NCI-H82 (cell line): Measurements from ENCODE around the gene CNMD.
A peak's percentile ranks its signal among the peaks of the same experiment; 100 is the strongest.
"Not testable (repeated sequence)": the region's sequence is repeated elsewhere in the genome, so short reads cannot be mapped to it uniquely, and the experiment has no call there.

ENCODE experiments used
- DNase-seq: peaks from one replicate; lab custom pipeline; 2025; lab: John Stamatoyannopoulos, UW

CNMD gene

DNA sequence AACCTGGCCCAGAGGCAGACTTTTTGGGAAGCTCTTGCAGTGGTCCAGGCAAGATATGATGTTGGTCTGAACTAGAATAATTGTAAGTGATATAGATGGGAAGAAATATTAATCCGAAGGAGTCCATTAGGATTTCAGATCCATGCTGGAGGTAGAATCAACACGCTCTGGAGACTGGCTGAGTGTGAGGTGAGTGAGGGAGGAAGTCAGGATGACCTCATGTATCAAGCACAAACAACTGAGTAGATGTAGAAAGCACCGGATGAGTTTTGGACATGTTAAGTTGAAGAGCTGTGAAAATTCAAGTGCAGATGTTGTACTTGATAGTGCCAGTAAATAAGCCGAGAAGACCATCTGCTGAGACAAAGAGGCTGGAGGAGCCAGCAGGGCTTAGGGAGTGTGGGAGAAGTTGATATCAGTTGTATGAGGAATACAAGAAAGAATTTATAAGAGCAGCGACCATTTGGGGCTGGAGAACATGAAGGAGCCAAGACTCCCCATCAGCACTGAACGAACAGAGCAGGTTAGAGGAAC, 5.3 kb upstream of the CNMD start:
- DNase-seq: peak; percentile 95

DNA sequence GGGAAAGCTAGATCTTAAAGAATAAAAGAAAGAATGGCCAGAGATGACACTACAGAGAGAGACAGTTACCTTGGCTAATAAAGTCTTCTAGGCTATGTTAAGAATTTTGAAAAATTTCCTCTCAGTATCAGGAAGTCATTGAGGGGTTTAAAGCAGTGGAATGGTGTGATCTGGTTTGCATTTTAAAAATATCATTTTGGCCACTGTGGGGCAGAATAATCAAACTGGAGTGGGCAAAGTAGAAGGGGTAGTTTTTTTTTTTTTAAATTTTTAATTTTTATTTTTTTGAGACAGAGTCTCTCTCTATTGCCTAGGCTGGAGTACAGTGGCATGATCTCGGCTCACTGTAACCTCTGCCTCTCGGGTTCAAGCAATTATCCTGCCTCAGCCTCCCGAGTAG, 4.4 kb upstream of the CNMD start:
- no peak for DNase-seq

DNA sequence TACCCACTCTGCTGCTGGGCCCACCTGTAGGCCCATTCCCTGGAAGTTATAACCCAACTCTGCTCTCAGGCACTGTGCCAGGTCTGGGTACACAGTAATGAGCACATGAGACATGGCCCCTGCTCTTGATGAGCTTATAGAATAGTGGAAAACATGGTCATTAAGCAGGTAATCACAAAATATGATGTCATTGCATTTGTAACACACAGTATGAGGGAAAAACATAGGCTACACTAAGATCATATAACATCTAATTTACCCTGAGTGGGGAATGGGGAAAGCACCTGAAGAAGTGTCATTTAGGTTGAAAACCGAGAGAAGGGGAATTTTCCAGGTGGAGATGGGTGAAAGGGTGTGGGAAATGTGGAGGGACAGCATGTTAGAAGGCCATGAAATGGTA, 3.9 kb upstream of the CNMD start:
- no peak for DNase-seq

DNA sequence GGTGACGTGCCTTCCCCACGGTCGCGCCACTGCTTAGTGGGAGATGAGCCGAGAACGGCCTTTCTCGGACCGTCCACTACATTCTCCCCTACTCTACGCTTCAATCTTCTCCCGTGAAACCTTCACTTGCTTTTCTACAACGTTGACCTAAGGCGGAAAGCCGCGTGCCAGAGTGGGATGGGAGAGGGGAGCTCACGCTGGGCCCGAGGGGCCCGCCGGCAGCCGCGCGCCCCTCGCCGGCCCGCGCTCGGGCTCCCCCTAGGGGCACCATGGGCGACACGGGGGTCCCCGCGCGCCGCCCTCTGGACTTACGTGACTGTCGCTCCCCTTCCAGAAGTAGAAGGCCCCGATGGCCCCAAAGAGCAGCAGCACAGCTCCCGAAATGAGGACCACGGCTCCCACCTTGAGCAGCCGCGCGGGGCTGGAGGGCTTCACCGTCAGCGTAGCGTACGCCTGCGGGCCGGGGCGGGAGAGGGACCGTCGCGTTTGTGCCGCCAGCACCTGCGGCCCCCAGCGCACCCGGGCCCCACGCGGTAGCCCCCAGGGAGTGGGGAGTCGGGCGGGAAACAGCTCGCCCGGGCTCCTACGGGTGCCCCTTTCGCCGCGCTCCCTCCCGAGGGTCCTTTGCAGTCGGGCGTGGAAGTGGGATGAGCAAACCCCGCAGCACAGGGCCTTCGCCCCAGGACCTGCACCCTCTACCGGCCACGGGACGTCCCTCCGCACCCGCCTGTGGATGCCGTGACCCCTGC, 727 bp downstream of the CNMD start:
- DNase-seq: no peak

DNA sequence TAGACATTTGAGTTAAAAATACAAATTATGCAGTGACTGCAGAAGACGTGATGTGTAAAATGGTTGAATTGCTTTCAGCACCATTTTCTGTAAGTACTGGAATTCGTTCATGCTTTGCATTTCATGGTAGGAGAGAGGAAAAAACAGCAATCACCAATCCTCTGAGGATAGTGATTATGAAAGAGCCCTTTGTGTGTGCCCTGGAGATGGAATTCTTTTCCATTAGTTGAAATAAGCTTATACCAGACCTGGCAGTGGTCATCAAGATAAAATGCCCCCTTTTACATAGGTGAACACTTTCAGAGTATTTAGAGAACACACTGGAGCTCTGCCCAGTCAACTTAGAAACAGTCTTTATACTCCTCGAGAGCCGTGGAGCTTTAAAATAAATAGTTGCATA, 1.7 kb downstream of the CNMD start:
- peak; percentile 26 for DNase-seq

DNA sequence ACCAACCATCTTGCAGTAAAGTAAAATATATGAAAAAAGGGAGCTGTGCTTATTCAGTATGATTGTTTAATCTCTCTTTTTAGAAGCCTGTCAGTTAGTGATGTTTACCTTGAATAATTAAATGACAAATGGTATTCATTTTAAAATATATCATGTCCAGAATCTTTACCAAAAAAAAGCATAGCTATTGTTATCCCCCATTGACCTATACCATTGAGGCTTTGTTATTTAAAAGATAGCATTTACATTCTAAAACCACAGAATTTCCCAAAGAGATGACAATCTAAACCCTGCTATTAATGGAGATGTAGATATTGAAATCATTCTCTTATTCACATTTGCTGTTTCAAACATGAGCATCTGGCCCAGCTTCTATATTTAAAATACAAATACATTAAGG, 2.2 kb downstream of the CNMD start:
- DNase-seq: no peak

DNA sequence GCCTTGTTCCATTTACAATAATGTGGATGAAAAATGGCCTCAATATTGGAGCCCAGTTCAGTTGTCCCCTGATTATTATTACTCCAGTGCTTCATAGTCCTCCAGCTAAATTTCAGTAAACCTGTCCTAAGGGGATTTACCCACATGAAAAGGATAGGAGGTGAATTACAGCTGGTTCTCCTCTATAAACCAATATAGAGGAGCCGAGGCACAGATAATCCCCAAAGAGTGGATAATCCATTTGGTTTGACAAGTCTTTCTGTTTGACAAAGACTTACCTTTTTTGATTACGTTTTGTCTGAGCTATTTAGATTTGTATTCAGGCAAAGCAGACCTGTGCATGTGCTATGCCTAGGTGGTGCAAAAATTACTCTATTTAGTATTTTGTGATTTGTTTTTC, 2.7 kb downstream of the CNMD start:
- DNase-seq: peak; percentile 99

DNA sequence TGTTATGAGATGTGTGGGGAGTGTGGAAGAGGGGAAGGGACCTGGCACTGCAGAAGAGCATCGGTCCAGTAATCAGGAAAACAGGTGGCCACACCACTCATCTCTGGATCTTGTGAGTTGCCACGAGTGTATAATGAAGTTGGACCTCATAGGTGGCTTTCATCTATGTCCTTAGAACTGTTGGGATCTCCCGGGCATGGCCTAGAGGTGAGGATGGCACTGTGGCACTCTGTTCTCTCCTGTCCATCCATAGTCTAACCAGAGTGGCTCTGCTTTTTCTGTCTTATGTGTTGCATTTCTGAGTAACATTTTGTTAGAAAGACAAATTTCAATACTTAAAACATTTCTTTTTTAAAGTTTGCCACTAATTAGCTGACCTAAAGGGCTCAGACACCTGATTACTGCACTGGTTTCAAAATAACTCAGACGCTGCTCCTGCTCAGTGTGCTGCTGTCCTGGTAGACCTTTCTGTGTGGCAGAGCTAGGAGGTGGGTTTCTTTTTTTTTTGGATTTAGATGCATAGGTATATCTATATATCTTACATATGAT, 5.5 kb downstream of the CNMD start:
- no peak for DNase-seq

DNA sequence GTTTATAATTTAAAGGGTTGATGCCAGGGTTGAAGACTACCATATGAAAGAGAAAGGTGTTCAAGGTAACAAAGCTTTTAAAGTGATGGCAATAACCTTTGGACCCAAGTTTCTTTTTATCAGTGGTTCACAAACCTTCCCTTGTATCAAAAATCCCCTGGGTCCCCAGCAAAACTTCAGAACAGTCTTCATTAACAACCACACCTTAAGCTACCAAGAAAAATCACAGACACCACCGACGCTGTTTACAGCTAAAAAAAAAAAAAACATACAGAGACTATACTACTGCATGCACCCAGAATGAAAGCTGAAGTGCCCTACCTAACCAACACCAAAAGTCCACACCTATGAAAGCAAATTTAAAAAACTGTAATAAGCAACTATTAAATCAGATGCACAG, 13.4 kb downstream of the CNMD start:
- DNase-seq: no peak

DNA sequence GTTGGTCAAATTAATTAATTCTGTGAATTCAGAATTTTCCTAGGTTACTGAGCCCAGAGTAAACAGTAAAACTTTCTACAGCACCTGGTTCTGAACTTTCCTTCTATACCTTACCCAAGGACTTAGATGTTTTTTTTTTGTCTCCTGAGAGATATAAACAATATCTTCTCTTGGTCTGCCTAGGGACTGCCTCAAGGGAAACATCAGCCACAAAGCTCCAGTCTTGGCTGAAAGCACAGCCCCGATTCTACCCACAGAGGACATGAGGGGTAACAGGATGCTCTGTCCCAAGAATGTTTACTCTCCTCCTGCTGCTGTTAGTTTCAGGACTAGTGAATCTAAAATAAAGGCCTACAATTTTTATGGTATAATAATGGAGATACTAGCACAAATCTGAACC, 14.3 kb downstream of the CNMD start:
- no peak for DNase-seq

DNA sequence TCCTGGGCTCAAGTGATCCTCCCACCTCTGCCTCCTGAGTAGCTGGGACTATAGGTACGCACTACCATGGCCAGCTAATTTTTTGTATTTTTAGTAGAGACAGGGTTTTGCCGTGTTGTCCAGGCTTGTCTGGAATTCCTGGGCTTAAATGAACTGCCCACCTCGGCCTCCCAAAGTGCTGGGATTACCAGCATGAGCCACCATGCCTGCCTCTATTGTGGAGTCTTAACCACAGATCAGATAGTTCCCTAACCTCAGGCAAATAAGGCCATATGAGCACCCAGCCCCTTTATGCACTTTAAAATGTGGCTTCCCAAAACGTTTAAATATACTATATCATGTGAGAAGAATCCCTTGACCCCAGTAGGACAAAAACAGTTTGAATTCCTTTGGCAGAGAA, 16.4 kb downstream of the CNMD start:
- DNase-seq: no peak

DNA sequence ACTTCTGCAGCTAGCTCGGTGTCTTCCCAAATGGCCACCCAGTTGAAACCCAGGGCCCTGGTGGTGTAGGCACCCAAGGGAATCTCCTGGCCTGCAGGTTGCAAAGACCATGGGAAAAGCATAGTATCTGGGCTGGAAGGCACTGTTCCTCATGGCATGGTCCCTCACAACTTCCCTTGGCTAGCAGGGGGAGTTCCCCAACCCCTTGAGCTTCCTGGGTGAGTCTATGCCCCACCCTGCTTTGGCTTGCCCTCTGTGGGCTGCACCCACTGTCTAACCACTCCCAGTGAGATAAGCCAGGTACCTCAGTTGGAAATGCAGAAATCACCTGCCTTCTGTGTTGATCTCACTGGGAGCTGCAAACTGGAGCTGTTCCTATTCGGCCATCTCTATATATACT, 18.3 kb downstream of the CNMD start:
- DNase-seq: not testable (repeated sequence)

DNA sequence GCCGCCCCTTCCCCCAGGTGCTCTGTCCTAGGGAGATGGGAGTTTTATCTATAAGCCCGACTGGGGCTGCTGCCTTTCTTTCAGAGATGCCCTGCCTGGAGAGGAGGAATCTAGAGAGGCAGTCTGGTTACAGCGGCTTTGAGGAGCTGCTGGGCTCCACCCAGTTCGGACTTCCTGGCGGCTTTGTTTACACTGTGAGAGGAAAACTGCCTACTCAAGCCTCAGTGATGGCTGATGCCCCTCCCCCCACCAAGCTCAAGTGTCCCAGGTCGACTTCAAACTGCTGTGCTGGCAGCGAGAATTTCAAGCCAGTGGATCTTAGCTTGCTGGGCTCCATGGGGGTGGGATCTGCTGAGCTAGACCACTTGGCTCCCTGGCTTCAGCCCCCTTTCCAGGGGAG, 18.7 kb downstream of the CNMD start:
- DNase-seq: not testable (repeated sequence)

DNA sequence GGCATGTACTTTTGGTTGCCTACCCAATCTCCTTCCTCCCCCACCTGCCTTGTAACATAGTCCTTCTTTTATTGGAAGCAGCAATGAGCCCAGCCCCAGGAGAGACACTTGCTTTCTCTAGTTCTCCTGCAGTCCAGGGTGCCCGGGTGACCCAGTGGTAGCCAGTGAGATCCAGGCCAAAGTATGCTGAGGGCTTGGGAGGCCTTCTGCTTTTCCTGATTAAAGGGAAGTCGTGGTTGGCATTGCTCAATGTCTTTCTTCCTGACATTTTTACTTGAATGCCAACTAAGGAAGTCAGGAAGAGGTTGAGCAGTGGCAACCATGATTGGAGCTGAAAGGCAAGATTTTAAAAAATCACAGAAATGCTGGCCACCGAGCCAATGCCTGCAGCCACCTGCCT, 25.7 kb downstream of the CNMD start:
- DNase-seq: no peak

DNA sequence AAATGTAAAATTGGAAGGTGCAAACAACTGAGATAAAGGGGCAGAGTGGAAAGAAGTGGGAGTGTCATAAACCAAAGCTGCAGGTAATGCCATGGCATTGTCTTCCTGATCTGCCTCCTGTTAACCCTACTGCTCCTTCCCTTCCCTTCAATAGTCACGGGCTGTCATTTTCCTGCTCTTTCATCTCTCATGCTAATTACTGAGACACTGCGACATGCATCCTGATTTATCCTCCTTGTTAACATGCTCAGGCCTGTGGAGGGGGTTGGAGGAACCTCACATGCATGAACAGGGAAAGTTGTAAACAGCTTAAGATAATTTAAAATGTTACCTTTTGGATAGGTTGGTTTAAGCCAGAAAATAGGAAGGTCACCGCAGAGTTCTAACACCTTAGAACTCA, 27.2 kb downstream of the CNMD start:
- DNase-seq: peak; percentile 71

DNA sequence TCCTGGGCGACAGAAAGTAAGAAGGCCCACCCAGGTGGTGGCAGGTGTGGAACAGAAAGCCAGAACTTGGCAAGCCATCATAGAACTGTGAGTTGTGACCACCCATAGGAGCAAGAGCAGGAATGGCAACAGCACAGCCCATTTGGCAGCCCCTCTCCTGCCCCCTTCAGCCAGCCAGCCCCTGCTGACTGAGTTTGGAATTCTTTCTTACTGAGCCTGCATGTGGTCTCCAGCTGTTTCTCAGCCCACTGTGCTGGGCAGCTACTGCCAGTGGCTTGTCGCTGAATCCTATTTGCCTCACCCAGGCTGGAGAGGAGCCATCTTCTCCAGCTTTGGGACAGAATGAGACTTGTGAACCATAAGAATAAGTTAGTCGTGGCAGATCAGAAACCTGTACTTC, 28.3 kb downstream of the CNMD start:
- peak; percentile 77 for DNase-seq

DNA sequence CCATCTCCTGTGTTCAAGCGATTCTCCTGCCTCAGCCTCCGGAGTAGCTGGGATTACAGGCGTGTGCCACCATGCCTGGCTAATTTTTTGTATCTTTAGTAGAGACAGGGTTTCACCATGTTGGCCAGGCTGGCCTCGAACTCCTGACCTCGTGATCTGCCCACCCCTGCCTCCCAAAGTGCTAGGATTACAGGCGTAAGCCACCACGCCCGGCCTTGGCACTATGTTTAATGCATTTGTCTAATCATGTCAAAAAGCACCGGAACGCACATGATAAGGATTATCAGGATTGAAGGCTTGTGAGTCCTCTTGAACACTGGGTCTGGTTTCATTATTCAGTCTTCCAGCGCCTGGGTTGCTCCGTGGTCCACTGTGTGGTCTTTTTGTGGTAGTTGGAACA, 31.4 kb downstream of the CNMD start:
- DNase-seq: peak; percentile 83

DNA sequence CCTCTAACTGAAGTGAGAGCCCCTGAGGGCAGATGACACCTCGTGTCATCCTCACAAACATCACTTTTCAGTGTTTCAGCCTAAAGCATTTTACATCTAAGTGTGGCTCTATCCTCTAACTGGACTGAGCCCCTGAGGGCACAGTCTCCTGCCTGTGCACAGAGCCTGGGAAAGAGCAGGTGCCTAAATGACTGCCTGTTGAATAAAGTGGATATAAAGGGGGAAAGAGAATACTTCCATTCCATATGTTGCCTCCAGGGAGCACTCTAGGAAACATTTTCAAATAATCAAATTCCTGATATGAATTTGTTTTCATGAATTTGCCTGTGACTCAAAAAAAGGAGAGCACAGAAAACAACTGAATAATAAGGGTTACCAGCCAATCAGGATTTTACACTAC, 32.2 kb downstream of the CNMD start:
- DNase-seq: peak; percentile 43

DNA sequence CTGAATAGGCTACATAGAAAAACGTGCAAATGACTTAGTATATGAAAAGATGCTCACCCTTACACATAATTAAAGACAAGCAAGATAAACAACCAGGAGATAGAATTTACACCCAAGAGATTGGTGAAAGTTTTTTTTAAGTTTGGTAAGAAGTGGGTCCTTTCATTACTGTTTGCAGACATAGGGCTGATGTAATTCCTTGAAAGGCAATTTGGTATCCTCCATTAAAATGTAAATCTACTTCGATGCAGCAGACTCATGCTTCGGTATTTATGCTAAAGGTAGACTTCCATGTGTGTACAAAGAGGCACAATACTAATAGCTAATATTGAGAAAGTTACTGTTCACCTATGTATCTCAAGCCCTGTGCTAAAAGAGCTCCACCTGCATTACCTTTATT, 33.5 kb downstream of the CNMD start:
- no peak for DNase-seq

DNA sequence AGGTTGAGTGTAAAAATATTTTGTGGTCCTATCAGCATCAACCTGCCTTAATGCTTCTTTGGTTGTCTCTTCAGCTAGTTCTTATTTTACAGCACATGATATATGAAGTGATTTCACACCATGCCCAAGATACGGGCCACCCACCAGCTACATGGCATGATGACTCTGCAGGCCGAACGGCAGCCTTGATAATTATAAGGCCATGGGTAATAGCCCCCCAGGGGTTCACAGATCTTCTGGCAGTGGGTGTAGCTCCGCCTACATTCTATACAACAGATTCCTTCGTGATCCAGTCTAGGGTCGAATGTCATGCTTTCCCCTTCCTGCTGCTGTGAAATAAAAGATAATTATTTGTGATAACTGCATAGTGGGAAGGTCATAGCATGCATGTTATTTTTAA, 36.1 kb downstream of the CNMD start:
- DNase-seq: no peak

DNA sequence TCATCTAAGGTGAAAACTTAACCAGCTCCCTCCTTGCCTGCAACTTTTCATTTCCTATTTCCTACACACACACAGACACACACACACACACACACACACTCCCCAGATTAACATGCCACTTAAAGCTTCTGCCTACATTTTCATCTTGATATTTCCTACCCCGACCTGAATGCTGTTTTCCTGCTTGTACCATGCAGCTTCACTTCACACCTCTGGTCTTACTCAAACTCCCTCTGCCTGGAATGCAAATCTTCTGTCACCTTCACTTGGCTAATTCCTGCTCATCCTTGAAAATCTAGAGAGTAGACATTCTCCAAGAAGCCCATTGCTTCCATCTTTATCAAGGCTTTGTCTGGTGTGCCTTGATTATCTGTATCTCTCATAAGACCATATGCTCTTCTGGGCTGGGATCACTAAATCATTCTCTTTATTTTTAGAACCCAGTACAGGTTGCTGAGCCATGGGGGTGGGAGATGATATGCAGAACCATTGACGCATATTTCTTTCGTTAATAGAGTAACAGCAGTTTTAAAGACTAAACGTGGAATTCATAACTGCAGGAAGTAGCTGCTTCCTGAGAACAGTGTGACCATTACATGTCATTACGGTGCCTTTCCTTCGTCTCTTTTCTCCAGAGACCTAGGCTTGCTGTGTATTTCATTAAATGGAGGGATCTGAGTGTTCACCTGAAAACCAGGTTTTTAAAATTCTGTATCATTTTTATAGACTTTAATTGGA, 37.7 kb downstream of the CNMD start:
- DNase-seq: peak; percentile 32

DNA sequence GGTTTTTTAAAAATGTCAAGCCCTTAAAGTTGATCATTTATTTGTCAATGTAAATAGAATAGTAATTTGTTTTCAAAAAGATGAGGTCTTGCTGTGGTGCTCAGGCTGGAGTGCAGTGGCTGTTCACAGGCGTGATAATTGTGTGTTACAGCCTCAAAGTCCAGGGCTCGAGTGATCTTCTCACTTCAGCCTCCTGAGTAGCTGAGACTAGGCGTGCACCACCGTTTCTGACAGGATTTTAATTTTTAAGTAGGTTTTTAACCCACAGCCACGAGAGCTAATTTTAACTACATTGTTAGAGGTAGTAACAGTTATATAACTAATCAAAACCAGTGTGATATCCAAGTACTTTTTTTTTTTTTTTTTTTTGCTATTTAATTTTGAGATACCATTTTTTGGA, 43.1 kb downstream of the CNMD start:
- DNase-seq: no peak

DNA sequence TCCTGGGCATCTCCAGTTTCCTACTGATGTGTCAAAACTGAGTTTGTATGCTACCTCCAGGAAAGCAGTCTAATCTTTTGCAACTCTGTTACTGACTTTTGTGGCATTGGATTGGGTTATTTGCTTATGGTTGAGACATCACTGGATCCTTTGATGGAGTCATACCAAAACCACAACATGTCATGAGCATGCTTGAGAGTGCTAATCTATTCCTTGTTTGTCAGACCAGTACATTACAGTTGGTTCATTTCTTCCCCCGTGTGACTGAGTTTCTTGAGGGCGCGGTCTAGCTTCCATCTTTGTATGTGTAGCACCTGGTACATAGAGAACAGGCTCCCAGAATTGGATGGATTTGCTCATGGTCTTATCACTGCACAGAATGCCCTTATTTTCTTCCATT, 43.8 kb downstream of the CNMD start:
- DNase-seq: no peak
